GM18517 (cell line): ENCODE results near the gene GPRC5B.

ENCODE experiments used
- ATAC-seq: cut with Tn5 transposase; IDR thresholded peaks from one replicate; pipeline ENCODE4 v1.9.1; 2021; ENCODE audit warnings: mild to moderate bottlenecking, moderate library complexity; ENCODE audit not compliant: unreplicated experiment

Gene GPRC5B

DNA sequence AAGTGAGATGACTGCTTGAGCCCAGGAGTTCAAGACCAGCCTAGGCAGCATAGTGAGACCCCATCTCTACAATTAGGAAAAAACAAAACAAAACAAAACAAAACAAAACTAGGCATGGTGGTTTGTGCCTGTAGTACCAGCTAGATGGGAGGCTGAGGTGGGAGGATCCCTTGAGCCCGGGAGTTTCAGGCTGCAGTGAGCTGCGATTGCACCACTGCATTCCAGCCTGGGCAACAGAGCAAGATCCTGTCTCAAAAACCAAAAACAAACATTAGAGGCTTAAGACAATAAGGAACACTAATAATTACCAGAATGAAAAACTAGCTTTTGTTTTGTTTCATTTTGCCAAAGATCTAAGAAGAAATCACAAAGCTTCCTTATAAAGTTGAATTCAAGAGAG lies 69.2 kb downstream of the GPRC5B start:
- no peak for ATAC-seq

DNA sequence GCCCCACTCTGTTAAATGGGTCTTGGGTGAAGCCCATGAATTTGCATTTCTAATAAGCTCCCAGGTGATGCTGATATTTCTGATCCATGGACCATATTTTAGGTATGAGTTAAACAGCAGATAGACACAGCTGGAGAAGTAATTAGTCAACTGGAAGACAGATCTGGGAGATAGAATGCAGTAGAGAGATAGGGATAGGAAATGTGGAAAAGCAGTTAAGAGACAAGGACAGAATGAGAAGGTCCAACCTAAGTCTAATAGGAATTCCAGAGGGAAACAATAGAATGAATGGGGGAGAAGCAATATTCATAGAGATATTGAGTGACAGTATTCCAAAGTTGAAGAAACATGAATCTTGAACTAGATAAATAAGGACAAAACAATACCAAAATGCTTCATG lies 71.7 kb downstream of the GPRC5B start:
- no peak for ATAC-seq

DNA sequence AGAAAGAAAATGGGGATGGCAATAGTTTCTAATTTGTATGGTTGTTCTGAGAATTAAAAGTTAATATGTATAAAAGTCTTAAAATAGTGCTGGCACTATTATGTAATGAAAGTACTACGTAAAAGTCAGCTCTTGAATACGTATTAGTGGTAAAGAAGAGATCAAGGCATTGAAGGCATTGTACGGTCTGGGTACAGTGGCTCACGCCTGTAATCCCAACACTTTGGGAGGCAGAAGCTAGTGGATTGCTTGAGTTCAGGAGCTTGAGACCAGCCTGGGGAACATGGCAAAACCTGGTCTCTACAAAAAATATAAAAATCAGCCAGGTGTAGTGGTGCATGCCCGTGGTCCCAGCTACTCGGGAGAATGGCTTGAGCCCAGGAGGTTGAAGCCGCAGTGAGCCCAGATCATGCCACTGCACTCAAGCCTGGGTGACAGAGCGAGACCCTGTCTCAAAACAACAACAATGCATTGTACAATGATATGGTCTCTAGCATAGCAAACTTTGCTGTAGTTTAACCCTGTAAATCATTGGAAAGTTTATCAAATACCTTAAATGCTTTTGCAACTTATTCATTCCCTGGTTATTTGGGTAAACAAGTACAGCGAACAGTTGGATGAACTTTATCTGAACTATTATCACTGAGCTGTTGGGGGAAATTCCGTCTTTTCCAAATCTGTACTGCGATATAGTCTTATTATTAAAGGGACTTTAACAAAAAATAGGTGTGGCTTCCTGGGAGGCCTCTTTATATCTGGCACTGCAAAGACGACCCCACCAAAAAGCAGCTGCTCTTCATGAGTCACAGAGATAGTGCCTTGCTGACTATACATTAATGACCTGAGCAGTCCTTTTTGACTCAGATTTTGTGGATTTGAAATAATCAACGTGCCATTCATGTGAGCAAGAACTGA lies 73.6 kb downstream of the GPRC5B start:
- ATAC-seq: no peak

DNA sequence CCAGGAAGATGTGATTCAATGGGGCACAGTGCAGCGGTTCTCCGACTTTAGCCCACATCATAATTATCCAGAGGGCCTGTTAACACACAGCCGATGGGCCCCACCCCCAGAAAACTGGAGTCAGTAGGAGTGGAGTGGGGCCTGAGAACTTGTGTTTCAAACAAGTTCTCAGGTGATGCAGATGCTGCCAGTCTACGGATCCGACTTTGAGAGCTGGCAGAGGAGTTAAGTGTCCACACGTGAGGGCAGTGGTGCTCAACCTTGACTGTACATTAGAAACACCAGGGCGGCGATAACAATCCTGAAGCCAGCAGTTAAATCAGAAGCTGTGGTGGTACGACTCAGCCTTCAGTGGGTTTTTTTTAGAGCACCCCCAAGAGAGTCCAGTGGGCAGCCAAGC lies 75.0 kb downstream of the GPRC5B start:
- ATAC-seq: no peak

DNA sequence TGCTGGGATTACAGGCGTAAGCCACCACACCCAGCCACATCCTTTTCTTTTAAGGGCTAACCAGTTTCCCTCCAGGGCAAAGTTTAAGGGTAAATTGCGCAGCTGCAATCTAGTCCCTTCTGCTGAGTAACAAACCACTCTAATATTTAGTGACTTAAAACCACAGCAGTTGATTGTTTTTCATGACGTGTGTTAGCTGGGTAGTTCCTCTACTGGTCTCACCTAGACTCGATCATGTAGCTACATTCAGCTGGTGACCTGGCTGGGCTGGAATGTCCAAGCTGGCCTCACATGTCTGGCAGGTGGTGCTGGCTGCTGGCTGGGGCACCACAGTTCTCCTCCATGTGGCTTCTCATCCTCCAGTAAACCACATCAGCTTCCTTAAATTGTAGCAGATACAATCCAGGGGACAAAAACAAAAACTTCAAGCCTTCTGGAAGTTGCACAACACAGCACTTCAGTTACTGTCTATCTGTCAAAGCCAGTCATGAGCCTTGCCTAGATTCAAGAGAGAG lies 75.5 kb downstream of the GPRC5B start:
- no peak for ATAC-seq

DNA sequence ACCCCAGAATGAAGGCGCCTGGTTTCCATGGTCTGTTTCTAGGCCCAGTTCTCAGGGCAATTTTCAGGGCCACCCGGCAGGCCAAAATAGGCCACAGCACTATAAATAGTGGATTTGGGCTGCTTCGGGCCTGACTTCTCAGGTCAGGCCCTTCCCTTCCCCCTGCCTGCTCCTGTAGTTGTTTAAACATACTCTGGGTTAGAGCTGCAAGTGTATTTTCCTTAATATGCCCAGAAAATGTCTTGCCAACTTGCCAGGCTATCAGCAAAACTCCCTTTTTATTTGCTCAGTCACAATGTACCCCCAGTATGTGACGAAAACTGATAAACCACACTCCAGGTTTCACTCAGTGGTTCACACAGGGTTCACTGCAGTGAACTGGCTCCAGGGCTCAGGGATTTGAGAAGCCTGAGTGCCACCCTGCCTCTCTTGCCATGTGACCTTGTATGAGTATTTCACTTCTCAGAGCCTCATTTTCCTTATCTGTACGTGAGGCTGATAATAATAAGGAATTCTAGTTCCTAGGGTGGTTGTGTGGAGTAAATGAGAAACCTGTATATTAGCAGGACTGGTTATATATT lies 76.5 kb downstream of the GPRC5B start:
- peak; percentile 61 for ATAC-seq
